Activated CD4-positive, alpha-beta T cell treated with anti-CD3 and anti-CD28 coated beads, Interleukin-2, Interleukin-4, amounts not matched to agents 100 ng/mL and 50 ng/mL, durations not matched to agents 16 hours and 8 hours (primary cell): ENCODE measurements around the gene RNF11.

Experiments used
- DNase-seq: peaks from one replicate; pipeline ENCODE4 v3.0.0-alpha.2; 2020; ENCODE audit warnings: low spot score

The RNF11 gene

GRCh38 chr1:51297401-51298321 is 61.6 kb downstream of the RNF11 start:
- no peak for DNase-seq

GRCh38 chr1:51298322-51298705 is 62.2 kb downstream of the RNF11 start:
- DNase-seq = no peak

GRCh38 chr1:51299185-51299885 is 63.3 kb downstream of the RNF11 start:
- DNase-seq = no peak

GRCh38 chr1:51299981-51300670 is 64.1 kb downstream of the RNF11 start:
- no peak for DNase-seq

- DNase-seq = no peak
Observed at GRCh38 chr1:51301152-51301843, 65.2 kb downstream of the RNF11 start.

- DNase-seq = no peak
Observed at GRCh38 chr1:51301844-51302162, 65.7 kb downstream of the RNF11 start.

GRCh38 chr1:51302270-51302669 is 66.2 kb downstream of the RNF11 start:
- DNase-seq = no peak

- no peak for DNase-seq
Observed at GRCh38 chr1:51302746-51303145, 66.7 kb downstream of the RNF11 start.

- DNase-seq = no peak
Observed at GRCh38 chr1:51303315-51303714, 67.2 kb downstream of the RNF11 start.

GRCh38 chr1:51303751-51304251 is 67.7 kb downstream of the RNF11 start:
- DNase-seq = no peak

- DNase-seq = no peak
Observed at GRCh38 chr1:51304360-51304759, 68.3 kb downstream of the RNF11 start.

GRCh38 chr1:51305371-51305823 is 69.3 kb downstream of the RNF11 start:
- no peak for DNase-seq

- DNase-seq = no peak
Observed at GRCh38 chr1:51306950-51307349, 70.9 kb downstream of the RNF11 start.

- DNase-seq = no peak
Observed at GRCh38 chr1:51308636-51309035, 72.6 kb downstream of the RNF11 start.

GRCh38 chr1:51309291-51309690 is 73.2 kb downstream of the RNF11 start:
- DNase-seq = no peak

- no peak for DNase-seq
Observed at GRCh38 chr1:51310871-51311613, 75.0 kb downstream of the RNF11 start.

- no peak for DNase-seq
Observed at GRCh38 chr1:51311826-51312225, 75.8 kb downstream of the RNF11 start.

GRCh38 chr1:51312718-51313117 is 76.6 kb downstream of the RNF11 start:
- no peak for DNase-seq

GRCh38 chr1:51313268-51313852 is 77.3 kb downstream of the RNF11 start:
- no peak for DNase-seq

GRCh38 chr1:51313961-51314777 is 78.1 kb downstream of the RNF11 start:
- DNase-seq = no peak
